Astrocyte (in vitro differentiated cells and primary cell): ENCODE data around the gene VPS36. TPM values are rescaled to one million over a fixed set of nuclear protein-coding genes. Genes with fewer than 3 reads are reported as not detected.

ENCODE experiments used
- DNase-seq: peaks from one replicate; pipeline ENCODE4 v3.0.0-alpha.2; 2010; ENCODE audit warnings: low read depth
- FAIRE-seq: peaks from 2 replicates; lab custom pipeline; 2011; peaks lifted over from hg19 to GRCh38; lab: Jason Lieb, UNC
- H2AFZ ChIP-seq: 2 replicates; pipeline ENCODE4 v1.6.0; 2012; ENCODE audit warnings: low read depth, low read length, inconsistent platforms
- H3K27ac ChIP-seq: 2 replicates; pipeline ENCODE4 v1.5.1; 2011; ENCODE audit warnings: low read depth, low read length, inconsistent platforms
- H3K27me3 ChIP-seq: 2 replicates; pipeline ENCODE4 v1.6.0; 2011; ENCODE audit warnings: low read length, inconsistent platforms; ENCODE audit not compliant: insufficient read depth
- H3K36me3 ChIP-seq: 2 replicates; pipeline ENCODE4 v1.5.1; 2011; ENCODE audit warnings: low read length, inconsistent platforms; ENCODE audit not compliant: insufficient read depth
- H3K4me1 ChIP-seq: 2 replicates; pipeline ENCODE4 v1.5.1; 2011; ENCODE audit warnings: low read length, inconsistent platforms; ENCODE audit not compliant: insufficient read depth
- H3K4me2 ChIP-seq: 2 replicates; pipeline ENCODE4 v1.6.0; 2012; ENCODE audit warnings: low read length, inconsistent platforms
- H3K4me3 ChIP-seq: 2 replicates; pipeline ENCODE4 v1.5.1; 2011; ENCODE audit warnings: low read depth, mild to moderate bottlenecking, low read length, inconsistent platforms; ENCODE audit not compliant: insufficient read depth
- H3K79me2 ChIP-seq: 2 replicates; pipeline ENCODE4 v1.6.0; 2012; ENCODE audit warnings: mild to moderate bottlenecking, low read length, inconsistent platforms; ENCODE audit not compliant: insufficient read depth
- H3K9ac ChIP-seq: 2 replicates; pipeline ENCODE4 v1.6.0; 2012; ENCODE audit warnings: mild to moderate bottlenecking, low read length, inconsistent platforms
- H3K9me3 ChIP-seq: 2 replicates; pipeline ENCODE4 v1.5.1; 2012; ENCODE audit warnings: low read depth, mild to moderate bottlenecking, low read length, inconsistent platforms; ENCODE audit not compliant: insufficient read depth
- H4K20me1 ChIP-seq: 2 replicates; pipeline ENCODE4 v1.6.0; 2012; ENCODE audit warnings: low read length, inconsistent platforms; ENCODE audit not compliant: insufficient read depth
- H3K27ac Mint-ChIP-seq: one replicate; pipeline ENCODE4 v1.8.0; 2021; ENCODE audit warnings: mild to moderate bottlenecking, mixed read lengths; ENCODE audit not compliant: unreplicated experiment
- H3K27me3 Mint-ChIP-seq: one replicate; pipeline ENCODE4 v1.8.0; 2021; ENCODE audit warnings: low read depth, mixed read lengths; ENCODE audit not compliant: unreplicated experiment
- H3K36me3 Mint-ChIP-seq: one replicate; pipeline ENCODE4 v1.8.0; 2021; ENCODE audit warnings: low read depth, mixed read lengths; ENCODE audit not compliant: unreplicated experiment
- H3K4me1 Mint-ChIP-seq: one replicate; pipeline ENCODE4 v1.8.0; 2021; ENCODE audit warnings: low read depth, mixed read lengths; ENCODE audit not compliant: unreplicated experiment
- H3K4me3 Mint-ChIP-seq: one replicate; pipeline ENCODE4 v1.8.0; 2021; ENCODE audit warnings: mild to moderate bottlenecking, moderate library complexity, mixed read lengths; ENCODE audit not compliant: unreplicated experiment
- H3K9me3 Mint-ChIP-seq: one replicate; pipeline ENCODE4 v1.8.0; 2021; ENCODE audit warnings: mild to moderate bottlenecking, mixed read lengths; ENCODE audit not compliant: unreplicated experiment
- EZH2 ChIP-seq: IDR thresholded peaks from 2 replicates; pipeline ENCODE4 v1.6.1; 2012; ENCODE audit warnings: mild to moderate bottlenecking, low read length, inconsistent platforms; ENCODE audit not compliant: insufficient read depth
- total RNA-seq: library from RNA; stranded (reverse); gene quantifications from 2 replicates; pipeline ENCODE4 v1.2.1, GENCODE V29; 2021
- TF ChIP-seq, protein P1 (sequence below): IDR thresholded peaks from 2 replicates; pipeline ENCODE4 v1.5.1; 2011; ENCODE audit warnings: low read depth, mild to moderate bottlenecking, inconsistent platforms, low read length, moderate library complexity; ENCODE audit not compliant: insufficient read depth

Gene VPS36
- total RNA-seq, 1 donor from 2014 or later = 41.8 TPM

DNA sequence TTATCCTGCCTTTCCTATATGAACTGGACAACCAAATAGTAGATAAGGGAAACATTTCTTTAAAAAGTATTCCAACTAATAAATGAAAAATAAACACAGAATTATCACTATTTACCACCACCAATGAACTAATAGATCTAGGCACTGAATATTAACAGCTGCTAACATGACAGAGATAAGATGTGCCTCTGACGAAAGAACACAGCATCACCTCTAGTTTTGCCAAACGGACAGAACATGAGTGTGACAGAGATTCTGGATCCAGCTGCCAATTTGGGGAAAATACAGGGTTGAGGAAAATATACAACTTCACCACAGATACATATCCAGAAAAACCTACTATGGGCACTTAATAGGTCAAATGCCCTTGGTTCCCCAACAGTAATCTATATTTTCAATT, 18.0 kb downstream of the VPS36 start:
- H2AFZ ChIP-seq = no peak overlapping the region
- H3K9ac ChIP-seq = no peak overlapping the region
- Mint-ChIP-seq H3K9me3 (no peaks in the 10 kb centered on the region), H3K27ac (no peak overlapping the region), H3K4me1 (peaks cover 11% of the 10 kb centered on the region), H3K36me3 (peaks cover 18% of the 10 kb centered on the region), H3K27me3 (no peaks in the 10 kb centered on the region), H3K4me3 (no peak overlapping the region)
- no peaks in the 10 kb centered on the region for H3K9me3 ChIP-seq
- H3K4me1 ChIP-seq = peaks cover 26% of the 10 kb centered on the region
- H3K27me3 ChIP-seq = no peaks in the 10 kb centered on the region
- H3K4me2 ChIP-seq = no peak overlapping the region
- no peak overlapping the region for H3K4me3 ChIP-seq
- H3K27ac ChIP-seq = no peak overlapping the region
- H3K79me2 ChIP-seq = peaks cover 12% of the 10 kb centered on the region
- DNase-seq (no peak), FAIRE-seq (no peak)
- H3K36me3 ChIP-seq = peaks cover 29% of the 10 kb centered on the region
- TF ChIP-seq, protein P1, sequence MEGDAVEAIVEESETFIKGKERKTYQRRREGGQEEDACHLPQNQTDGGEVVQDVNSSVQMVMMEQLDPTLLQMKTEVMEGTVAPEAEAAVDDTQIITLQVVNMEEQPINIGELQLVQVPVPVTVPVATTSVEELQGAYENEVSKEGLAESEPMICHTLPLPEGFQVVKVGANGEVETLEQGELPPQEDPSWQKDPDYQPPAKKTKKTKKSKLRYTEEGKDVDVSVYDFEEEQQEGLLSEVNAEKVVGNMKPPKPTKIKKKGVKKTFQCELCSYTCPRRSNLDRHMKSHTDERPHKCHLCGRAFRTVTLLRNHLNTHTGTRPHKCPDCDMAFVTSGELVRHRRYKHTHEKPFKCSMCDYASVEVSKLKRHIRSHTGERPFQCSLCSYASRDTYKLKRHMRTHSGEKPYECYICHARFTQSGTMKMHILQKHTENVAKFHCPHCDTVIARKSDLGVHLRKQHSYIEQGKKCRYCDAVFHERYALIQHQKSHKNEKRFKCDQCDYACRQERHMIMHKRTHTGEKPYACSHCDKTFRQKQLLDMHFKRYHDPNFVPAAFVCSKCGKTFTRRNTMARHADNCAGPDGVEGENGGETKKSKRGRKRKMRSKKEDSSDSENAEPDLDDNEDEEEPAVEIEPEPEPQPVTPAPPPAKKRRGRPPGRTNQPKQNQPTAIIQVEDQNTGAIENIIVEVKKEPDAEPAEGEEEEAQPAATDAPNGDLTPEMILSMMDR = no peak
- no peak for TF ChIP-seq EZH2
- no peaks in the 10 kb centered on the region for H4K20me1 ChIP-seq

DNA sequence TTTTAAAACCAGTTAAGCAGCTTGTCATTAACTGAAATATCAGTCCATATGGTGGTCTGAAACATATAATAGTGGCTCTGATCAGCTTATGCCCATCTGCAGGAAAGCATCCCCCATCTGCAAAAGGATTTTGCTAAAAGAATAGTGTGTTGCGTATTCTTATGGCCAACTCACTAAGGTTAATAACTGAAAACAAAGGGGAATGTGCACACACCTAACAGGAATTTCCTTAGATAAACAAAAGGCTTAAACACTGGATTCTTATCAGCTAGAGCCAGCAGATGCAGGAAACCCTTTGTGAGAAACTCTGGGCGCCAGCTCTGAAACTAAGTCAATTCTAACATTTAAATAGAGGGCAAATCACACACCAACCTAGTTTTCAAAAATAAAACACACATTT, 22.1 kb downstream of the VPS36 start:
- Histone ChIP-seq H3K36me3 (peaks cover 35% of the 10 kb centered on the region), H3K4me1 (peaks cover 26% of the 10 kb centered on the region), H3K27ac (peak overlapping the region; percentile 11), H3K4me3 (no peak overlapping the region), H3K79me2 (peaks cover 12% of the 10 kb centered on the region), H3K27me3 (no peaks in the 10 kb centered on the region), H3K9me3 (no peaks in the 10 kb centered on the region), H2AFZ (no peak overlapping the region), H4K20me1 (no peaks in the 10 kb centered on the region), H3K4me2 (peak overlapping the region; percentile 72), H3K9ac (no peak overlapping the region)
- TF ChIP-seq, protein P1 = no peak
- no peak for TF ChIP-seq EZH2
- FAIRE-seq (peak; percentile 59), DNase-seq (peak; percentile 80)
- H3K27ac Mint-ChIP-seq = no peak overlapping the region
- H3K36me3 Mint-ChIP-seq = peaks cover 13% of the 10 kb centered on the region
- no peaks in the 10 kb centered on the region for H3K27me3 Mint-ChIP-seq
- H3K9me3 Mint-ChIP-seq = no peaks in the 10 kb centered on the region
- peaks cover 10% of the 10 kb centered on the region for H3K4me1 Mint-ChIP-seq
- H3K4me3 Mint-ChIP-seq = no peak overlapping the region

DNA sequence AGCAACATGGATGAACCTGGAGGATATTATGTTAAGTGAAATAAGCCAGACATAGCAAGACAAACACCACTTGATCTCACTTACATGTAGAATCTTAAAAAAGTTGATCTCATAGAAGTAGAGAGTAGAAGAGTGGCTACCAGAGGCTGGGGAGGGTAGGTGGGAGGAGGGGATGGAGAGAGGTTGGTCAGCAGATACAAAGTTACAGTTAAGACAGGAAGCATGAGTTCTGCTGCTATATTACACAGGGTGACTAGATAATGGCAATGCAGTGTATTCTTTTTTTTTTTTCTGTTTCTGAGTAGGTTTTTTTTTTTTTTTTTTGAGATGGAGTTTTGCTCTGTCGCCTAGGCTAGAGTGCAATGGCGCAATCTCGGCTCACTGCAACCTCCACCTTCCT, 29.2 kb downstream of the VPS36 start:
- no peak for DNase-seq
- Mint-ChIP-seq H3K4me3 (no peak overlapping the region), H3K9me3 (no peaks in the 10 kb centered on the region), H3K27ac (peak overlapping the region; percentile 62), H3K4me1 (peaks cover 13% of the 10 kb centered on the region), H3K36me3 (peaks cover 11% of the 10 kb centered on the region), H3K27me3 (no peaks in the 10 kb centered on the region)
- H3K4me1 ChIP-seq = no peaks in the 10 kb centered on the region
- no peaks in the 10 kb centered on the region for H4K20me1 ChIP-seq
- H3K4me2 ChIP-seq = no peak overlapping the region
- no peak for FAIRE-seq
- no peaks in the 10 kb centered on the region for H3K9me3 ChIP-seq
- no peaks in the 10 kb centered on the region for H3K27me3 ChIP-seq
- no peak overlapping the region for H2AFZ ChIP-seq
- no peak overlapping the region for H3K4me3 ChIP-seq
- peaks cover 45% of the 10 kb centered on the region for H3K36me3 ChIP-seq
- TF ChIP-seq EZH2 = no peak
- TF ChIP-seq, protein P1 = no peak
- no peaks in the 10 kb centered on the region for H3K79me2 ChIP-seq
- no peak overlapping the region for H3K27ac ChIP-seq
- no peak overlapping the region for H3K9ac ChIP-seq
